ENCODE results near the gene KCNMA1. TPM values are rescaled to one million over a fixed set of nuclear protein-coding genes. Genes with fewer than 3 reads are reported as not detected.

KCNMA1 gene
- total RNA-seq, 1 experiment from 2014 or later, result 0.49 TPM

- Histone ChIP-seq H3K36me3 (ENCODE audit: control insufficient read depth in 1 of 2, insufficient read depth in 2 of 2, low read length in 2 of 2) (no peaks in the 10 kb centered on the region), H3K27ac (ENCODE audit: low read depth, low read length) (no peak overlapping the region), H4K20me1 (ENCODE audit: insufficient read depth) (no peaks in the 10 kb centered on the region), H2AFZ (ENCODE audit: low read depth, low read length, poor library complexity, severe bottlenecking) (no peak overlapping the region), H3K79me2 (ENCODE audit: insufficient read depth, low read length) (no peaks in the 10 kb centered on the region), H3K9me3 (ENCODE audit: control insufficient read depth in 1 of 2, insufficient read depth in 1 of 2, low read depth in 1 of 2, low read length in 2 of 2) (no peaks in the 10 kb centered on the region), H3K27me3 (ENCODE audit: insufficient read depth, low read length) (no peaks in the 10 kb centered on the region), H3K9me2 (ENCODE audit: insufficient read depth) (no peaks in the 10 kb centered on the region), H3K4me1 (ENCODE audit: control insufficient read depth in 1 of 2, insufficient read depth in 2 of 2, low read length in 2 of 2) (no peaks in the 10 kb centered on the region), H3K4me3 (replicated peaks in 1 of 2; ENCODE audit: low read depth in 1 of 2, low read length in 2 of 2) (no peak overlapping the region), H3K9ac (ENCODE audit: low read length) (no peak overlapping the region), H3K4me2 (ENCODE audit: low read length) (no peak overlapping the region)
- no peak for TF ChIP-seq REST (IDR thresholded peaks at IDR 0.05; ENCODE audit: low read depth)
- TF ChIP-seq ATF3 (IDR thresholded peaks at IDR 0.05), result no peak
- no peak for TF ChIP-seq SRF (IDR thresholded peaks at IDR 0.05; ENCODE audit: low read depth)
- no peak for TF ChIP-seq EZH2phosphoT487 (IDR thresholded peaks at IDR 0.05; ENCODE audit: borderline replicate concordance)
- no peak for TF ChIP-seq EZH2 (IDR thresholded peaks at IDR 0.05)
- no peak for TF ChIP-seq EGR1 (IDR thresholded peaks at IDR 0.05; ENCODE audit: low read depth)
- TF ChIP-seq SP1 (IDR thresholded peaks at IDR 0.05; ENCODE audit: low read depth), result no peak
- TF ChIP-seq FOSL1 (IDR thresholded peaks at IDR 0.05; ENCODE audit: low read depth), result no peak
- no peak for TF ChIP-seq TCF7L2 (IDR thresholded peaks at IDR 0.05; ENCODE audit: borderline replicate concordance, extremely low read depth, insufficient read depth, insufficient read length)
- TF ChIP-seq ZBTB33 (IDR thresholded peaks at IDR 0.05; ENCODE audit: extremely low read depth, insufficient replicate concordance, low read length), result no peak
- no peak for TF ChIP-seq RAD21 (IDR thresholded peaks at IDR 0.05; ENCODE audit: low read depth)
- ChIA-PET POLR2A (no interaction called here), RAD21 (ENCODE audit: low non-redundant PET in 1 of 2, low total read pairs in 2 of 2, uncharacterized antibody in 2 of 2, unreplicated experiment in 2 of 2) (no interaction called here), CTCF (no interaction called here)
- BruUV-seq (replicated peaks), result no TSS peak
- intact Hi-C loops (cut with micrococcal nuclease), result no loop called here
- no peak for DNase-seq (ENCODE audit: low read depth, low spot score)
- no peak for ATAC-seq
Measured at GRCh38 chr10:76899490-76899889, 738.1 kb downstream of the KCNMA1 start.

Measured in HCT116 (cell line).